HG02852 (cell line): Measurements from ENCODE around the gene TBC1D10A.
"Not testable (repeated sequence)": the region's sequence is repeated elsewhere in the genome, so short reads cannot be mapped to it uniquely, and the experiment has no call there.

ENCODE experiments used
- ATAC-seq: cut with Tn5 transposase; IDR thresholded peaks from one replicate; pipeline ENCODE4 v1.9.1; 2021; ENCODE audit warnings: mild to moderate bottlenecking, moderate library complexity; ENCODE audit not compliant: unreplicated experiment

The TBC1D10A gene

GRCh38 chr22:30348404-30348803 lies 21.7 kb upstream of the TBC1D10A start:
- ATAC-seq, result no peak

- ATAC-seq, result no peak
These were observed 20.6 kb upstream of the TBC1D10A start for GRCh38 chr22:30347255-30347892.

- no peak for ATAC-seq
These were observed 17.9 kb upstream of the TBC1D10A start for GRCh38 chr22:30344447-30345200.

GRCh38 chr22:30340911-30341685 lies 14.4 kb upstream of the TBC1D10A start:
- ATAC-seq, result no peak

DNA sequence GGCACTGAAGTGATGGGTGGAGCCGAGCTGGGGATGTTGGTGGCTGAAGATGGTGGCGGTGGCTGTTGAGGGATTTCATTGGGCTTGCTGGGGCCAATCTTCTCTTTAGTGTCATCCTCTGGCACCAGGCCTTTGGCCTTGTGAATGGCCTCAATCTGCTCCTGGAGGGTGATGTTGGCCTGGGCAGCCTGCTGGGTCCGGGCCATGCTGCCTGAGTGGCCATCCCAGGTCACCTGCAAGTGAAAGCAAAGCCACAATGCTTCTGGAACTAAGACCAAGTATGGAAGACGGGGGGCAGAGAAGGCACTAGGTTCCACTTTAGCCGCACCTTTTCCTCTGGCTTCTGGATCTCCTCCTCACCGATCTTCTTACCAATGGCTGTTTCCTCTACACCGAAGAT lies 12.1 kb upstream of the TBC1D10A start:
- ATAC-seq, result no peak

DNA sequence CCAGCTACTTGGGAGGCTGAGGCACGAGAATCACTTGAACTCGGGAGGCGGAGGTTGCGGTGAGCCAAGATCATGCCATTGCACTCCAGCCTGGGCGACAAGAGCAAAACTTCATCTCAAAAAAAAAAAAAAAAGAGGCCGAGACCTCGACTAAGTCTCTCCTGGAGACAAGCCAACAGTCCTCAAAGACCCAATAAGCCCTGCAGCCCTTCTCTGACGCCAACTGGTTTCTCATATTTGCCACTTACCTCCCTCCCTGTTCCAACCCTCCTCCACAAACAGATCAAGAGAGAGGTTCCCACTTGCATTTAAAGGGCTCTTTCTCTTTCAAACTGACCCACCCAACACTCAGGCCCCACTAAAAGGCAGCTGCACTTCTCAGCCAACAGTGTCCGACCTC lies 11.6 kb upstream of the TBC1D10A start:
- not testable (repeated sequence) for ATAC-seq

- ATAC-seq, result no peak
These were observed 10.7 kb upstream of the TBC1D10A start for GRCh38 chr22:30337461-30337778.

DNA sequence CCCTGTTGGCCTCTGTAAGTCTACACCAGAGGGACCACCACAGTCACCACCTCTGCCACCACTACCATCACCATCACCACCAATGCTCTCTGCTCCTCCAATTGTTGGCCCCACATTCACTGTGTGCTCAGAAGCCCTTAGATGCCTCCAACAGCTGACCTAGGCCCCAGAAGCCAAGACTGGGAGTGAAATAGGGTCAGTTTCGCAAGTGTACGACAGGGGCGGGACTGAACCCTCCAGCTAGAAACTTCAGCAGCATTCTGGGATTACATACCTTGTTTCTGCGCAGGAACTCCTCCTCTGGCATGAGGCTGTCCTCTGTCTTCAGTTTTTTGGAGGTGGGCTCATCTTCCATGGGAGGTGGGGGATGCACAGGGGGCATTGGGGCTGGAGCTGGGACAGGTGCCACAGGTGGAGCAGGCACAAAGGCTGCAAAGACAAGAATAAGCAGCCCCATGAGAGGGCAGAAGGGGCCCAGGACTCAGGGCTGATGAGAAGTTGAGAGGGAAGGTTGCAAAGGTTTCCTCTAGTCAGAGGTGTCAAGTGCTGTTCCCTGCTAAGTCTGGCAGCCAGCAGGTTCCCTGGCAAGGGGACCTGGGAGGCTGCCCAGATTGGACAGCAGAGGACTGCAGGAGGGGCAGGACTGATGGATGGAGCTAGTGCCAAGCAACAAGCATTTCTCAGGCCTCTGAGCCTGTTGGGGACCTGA lies 10.2 kb upstream of the TBC1D10A start:
- ATAC-seq, result no peak

DNA sequence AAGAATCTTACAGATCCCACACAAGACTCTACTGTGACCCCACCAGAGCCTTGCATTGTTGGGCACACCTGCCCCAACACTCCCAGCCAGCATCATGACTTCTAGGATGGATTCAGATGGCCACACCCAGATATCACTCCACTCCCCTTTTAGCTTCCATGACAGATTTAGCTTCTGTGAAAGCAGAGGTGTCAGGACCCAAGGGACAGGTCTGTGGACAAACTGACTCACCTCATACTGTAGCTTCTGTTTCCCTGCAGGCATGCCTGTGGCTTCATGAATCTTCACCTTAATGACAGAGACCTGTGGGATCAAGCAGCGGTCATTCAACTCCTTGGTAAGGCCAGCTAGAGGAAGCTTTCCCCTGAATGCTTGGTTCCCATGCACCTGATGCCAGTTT lies 8.5 kb upstream of the TBC1D10A start:
- no peak for ATAC-seq

- ATAC-seq, result no peak
These were observed 7.9 kb upstream of the TBC1D10A start for GRCh38 chr22:30334646-30335045.

DNA sequence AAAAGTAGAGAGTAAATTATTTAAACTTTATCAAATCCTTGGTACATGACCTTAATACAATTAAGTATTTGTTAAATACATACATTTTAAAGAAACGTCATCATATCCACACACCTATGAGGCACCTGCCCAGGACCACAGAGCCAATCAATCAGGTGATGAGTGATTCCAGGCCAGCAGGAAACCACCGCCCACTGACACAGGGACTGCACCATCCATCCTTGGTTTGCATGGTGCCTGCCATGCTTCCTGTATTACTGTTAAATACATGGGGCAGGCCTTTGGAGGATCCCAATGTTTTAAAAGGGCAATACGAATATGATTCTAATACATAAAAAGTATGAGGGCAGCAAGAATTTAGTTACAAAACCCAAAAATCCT lies 7.0 kb upstream of the TBC1D10A start:
- ATAC-seq, result no peak

DNA sequence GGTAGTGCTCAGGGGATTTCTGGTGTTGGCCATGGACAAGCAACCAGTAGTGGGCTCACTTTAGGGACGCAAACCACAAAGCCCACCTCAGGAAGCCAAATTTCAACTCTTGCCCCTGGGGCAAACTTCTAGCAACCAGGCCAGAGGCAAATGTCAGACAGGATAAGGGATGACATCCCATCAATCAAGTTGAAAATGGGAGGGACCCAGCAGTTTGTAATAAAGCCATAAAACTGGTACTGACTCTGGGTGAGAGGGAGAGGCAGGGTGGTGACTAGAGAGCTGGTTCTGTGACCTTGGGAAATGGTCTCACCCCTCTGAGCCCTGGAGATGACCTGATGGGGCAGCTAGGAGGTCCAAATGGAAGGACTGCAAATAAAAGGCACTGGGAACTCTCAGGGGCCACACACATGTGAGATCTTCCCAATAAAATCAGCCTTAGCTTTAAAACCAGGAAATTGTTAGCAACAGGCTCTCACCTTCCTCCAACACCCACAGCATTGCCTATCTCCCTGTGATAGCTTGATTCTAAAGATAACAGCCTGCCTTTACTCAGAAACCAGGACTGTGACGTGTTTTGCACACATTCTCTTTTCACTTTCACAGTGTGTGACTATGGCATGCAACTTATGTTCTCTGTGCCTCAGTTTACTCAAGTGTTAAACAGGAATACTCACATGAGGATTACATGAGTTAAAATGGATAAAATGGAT lies 6.4 kb upstream of the TBC1D10A start:
- ATAC-seq, result no peak

DNA sequence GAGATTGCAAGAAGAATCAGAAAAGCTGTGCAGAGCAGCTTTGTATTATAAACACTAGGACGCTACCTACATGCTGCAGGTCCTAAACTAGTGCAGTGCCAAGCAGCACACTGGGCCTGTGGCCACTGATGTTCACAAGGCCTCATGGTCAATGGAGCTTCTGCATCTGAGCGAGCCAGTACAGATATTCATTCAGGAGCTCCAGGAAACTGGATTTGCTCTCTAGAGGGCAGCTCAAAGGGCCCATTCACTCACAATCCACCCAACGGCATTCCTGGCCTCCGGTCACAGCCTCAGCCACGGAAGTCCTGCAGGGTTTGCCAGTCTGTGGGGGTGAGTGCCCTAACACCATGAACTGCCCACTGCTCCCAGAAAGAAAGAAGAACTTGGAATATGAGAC lies 5.8 kb upstream of the TBC1D10A start:
- no peak for ATAC-seq

DNA sequence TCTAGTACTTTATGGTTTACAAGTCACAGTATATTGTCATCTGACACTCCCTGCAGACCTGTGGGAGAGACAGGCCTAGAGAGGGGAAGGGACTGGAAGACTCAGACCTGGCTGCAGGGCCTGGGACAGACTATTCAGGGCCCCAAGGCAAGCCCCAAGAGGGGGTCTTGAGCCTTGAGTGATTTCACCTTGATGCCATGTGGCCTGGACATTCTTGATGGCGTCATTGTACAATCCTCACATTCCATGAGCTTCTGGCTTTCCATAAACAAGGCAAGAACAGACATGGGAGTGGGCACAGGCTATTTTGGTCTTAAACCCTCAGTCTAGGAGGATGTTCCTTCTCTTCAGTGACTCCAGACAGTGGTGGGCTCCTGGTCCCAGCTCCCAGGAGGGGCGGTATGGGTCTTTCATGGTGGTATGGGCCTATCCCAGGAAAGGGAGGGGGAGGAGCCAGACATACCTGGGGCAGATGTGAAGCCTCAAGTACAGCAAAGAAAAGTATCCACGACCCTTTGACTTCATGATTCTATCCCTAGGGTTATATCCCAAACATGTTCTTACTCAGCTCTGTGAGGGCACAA lies 1.8 kb upstream of the TBC1D10A start:
- ATAC-seq, result no peak

DNA sequence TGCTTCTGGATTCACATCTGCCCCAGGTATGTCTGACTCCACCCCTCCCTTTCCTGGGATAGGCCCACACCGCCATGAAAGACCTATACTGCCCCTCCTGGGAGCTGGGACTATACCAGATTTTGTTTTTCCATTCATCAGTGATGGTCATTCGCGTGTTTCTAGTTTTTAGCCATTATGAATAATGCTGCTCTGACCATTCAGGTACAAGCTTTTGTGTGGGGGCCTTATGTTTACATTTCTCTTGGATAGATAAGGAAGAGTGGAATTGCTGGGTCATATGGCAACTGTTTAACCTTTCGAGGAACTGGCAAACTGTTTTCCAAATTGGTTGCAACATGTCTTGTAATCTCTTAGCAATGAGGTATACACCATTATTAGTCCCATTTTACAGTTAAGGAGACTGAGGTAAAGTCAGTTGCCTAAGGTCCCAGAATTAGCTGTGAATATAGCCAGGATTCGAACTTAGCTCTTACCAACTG lies 1.2 kb upstream of the TBC1D10A start:
- ATAC-seq, result no peak

DNA sequence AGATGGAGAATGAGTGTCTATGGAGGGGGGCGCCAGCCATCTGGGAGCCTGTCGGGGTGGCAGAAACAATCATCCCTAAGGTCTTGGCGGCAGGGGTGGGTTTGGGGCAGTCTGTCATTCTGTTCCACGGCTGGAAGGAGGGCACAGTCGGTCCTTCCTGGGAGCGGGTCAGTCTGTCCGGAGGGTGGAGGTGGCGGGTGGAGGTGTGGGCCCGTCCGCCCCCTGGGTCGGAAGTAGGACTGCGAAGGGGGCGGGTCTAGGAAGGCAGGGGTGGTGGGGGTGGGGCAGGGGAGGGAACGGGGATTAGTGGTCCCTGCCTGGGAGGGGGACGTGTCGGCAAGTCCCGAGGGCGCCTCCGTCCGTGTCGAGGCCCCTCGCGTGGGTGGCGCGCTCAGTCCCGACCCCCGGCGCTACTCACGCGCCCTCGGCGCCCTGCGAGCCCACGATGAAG lies 461 bp downstream of the TBC1D10A start:
- peak; percentile 28 for ATAC-seq

DNA sequence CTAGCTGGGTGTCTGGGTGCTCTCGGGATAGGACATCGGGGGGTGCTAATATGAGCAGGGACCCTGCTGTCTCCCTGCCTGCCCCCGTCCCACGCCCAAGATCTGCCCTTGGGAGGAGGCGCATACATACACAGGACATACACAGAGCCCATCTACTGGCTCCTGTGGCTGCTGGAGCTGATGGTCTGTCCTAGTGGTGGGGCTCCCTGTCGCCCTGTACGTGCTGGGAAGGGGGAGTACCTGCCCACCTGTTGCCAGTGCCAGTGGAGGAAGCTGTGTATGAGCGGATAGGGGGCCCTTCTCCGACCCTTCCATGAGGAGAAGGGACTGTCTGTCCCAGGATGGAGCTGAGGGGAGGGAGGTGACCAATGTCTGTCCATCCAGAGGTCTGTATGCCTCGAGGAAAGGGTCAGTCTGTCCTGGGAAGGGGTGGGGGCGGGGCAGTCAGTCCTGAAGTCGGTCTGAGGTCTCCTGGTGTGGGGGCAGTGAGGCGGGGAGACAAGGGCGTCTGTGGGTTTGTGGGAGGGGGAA lies 952 bp downstream of the TBC1D10A start:
- ATAC-seq, result no peak

- no peak for ATAC-seq
These were observed 1.5 kb downstream of the TBC1D10A start for GRCh38 chr22:30325065-30325720.

- ATAC-seq, result no peak
These were observed 2.6 kb downstream of the TBC1D10A start for GRCh38 chr22:30324014-30324730.
